HEK293 (cell line): ENCODE results near the gene WDR20.

Source experiments
- CTCF ChIA-PET: fragments of 350-600 bp; formaldehyde crosslinking; extraction: SDS; loops from one replicate; lab custom pipeline; 2021; ENCODE audit warnings: antibody characterized with exemption; lab: Yijun Ruan, JAX
- POLR2A ChIA-PET: fragments of 300-600 bp; formaldehyde crosslinking; extraction: SDS; loops from one replicate; lab custom pipeline; 2020; ENCODE audit warnings: antibody characterized with exemption, inconsistent platforms; lab: Yijun Ruan, JAX
- H3K27ac ChIP-seq: fragments of 200-500 bp; sonication (Bioruptor generic); 2 replicates; pipeline ENCODE4 v1.5.1; 2014; ENCODE audit warnings: low read depth, low read length, control low read depth, inconsistent platforms; ENCODE audit errors: extremely low read depth
- H3K36me3 ChIP-seq, 2 experiments: fragments of 200-500 bp in 1 of 2; sonication (Bioruptor generic) in 1 of 2; 1 replicate in 1 of 2; 2 replicates in 1 of 2; pipeline ENCODE4 v1.5.1; 2014 to 2017; ENCODE audit warnings: inconsistent platforms in 2 of 2, low read length in 2 of 2; ENCODE audit not compliant: control insufficient read depth in 2 of 2, insufficient read depth in 1 of 2
- H3K4me1 ChIP-seq: fragments of 200-500 bp; sonication (Bioruptor generic); 2 replicates; pipeline ENCODE4 v1.5.1; 2014; ENCODE audit warnings: mild to moderate bottlenecking, low read length, inconsistent platforms; ENCODE audit not compliant: control insufficient read depth, insufficient read depth
- H3K4me3 ChIP-seq: 2 replicates; pipeline ENCODE4 v1.5.1; 2011; ENCODE audit warnings: low read depth, mild to moderate bottlenecking, control low read depth, low read length, moderate library complexity
- H3K9me3 ChIP-seq: fragments of 200-500 bp; sonication (Bioruptor generic); 2 replicates; pipeline ENCODE4 v1.5.1; 2014; ENCODE audit warnings: low read depth, low read length, inconsistent platforms; ENCODE audit not compliant: control insufficient read depth, insufficient read depth
- GLI2 ChIP-seq: fragments of 450-650 bp; formaldehyde crosslinking; IDR thresholded peaks from 2 replicates; pipeline ENCODE4; 2017; ENCODE audit warnings: missing biosample characterization, missing genetic modification characterization, low read depth, borderline replicate concordance
- IKZF3 ChIP-seq: fragments of 450-650 bp; IDR thresholded peaks from 2 replicates; pipeline ENCODE4 v1.5.0; 2018; ENCODE audit warnings: missing biosample characterization, mild to moderate bottlenecking, missing genetic modification characterization, moderate library complexity
- INSM2 ChIP-seq: fragments of 450-650 bp; formaldehyde crosslinking; IDR thresholded peaks from 2 replicates; pipeline ENCODE4 v1.5.1; 2016; ENCODE audit warnings: missing biosample characterization, missing genetic modification characterization
- PRDM1 ChIP-seq: fragments of 450-650 bp; formaldehyde crosslinking; IDR thresholded peaks from 2 replicates; pipeline ENCODE4; 2016; ENCODE audit warnings: missing biosample characterization, missing genetic modification characterization
- SP2 ChIP-seq: fragments of 450-650 bp; formaldehyde crosslinking; IDR thresholded peaks from 2 replicates; pipeline ENCODE4 v1.5.1; 2016; ENCODE audit warnings: missing biosample characterization, missing genetic modification characterization
- TRIM28 ChIP-seq: IDR thresholded peaks from 2 replicates; pipeline ENCODE4 v1.6.1; 2011; ENCODE audit warnings: low read length, control low read depth, borderline replicate concordance
- ZBTB17 ChIP-seq: fragments of 450-650 bp; formaldehyde crosslinking; IDR thresholded peaks from 2 replicates; pipeline ENCODE4 v1.5.1; 2016; ENCODE audit warnings: missing biosample characterization, missing genetic modification characterization
- ZBTB26 ChIP-seq: fragments of 450-650 bp; formaldehyde crosslinking; optimal IDR thresholded peaks from 2 replicates; pipeline ENCODE3; 2016; ENCODE audit warnings: missing biosample characterization, mild to moderate bottlenecking, missing genetic modification characterization
- ZBTB44 ChIP-seq: fragments of 450-650 bp; IDR thresholded peaks from 2 replicates; pipeline ENCODE4 v1.5.1; 2018; ENCODE audit warnings: missing biosample characterization, mild to moderate bottlenecking, missing genetic modification characterization
- ZEB2 ChIP-seq: fragments of 450-650 bp; formaldehyde crosslinking; IDR thresholded peaks from 2 replicates; pipeline ENCODE4 v1.5.1; 2016; ENCODE audit warnings: missing biosample characterization, missing genetic modification characterization
- ZNF140 ChIP-seq: fragments of 450-650 bp; formaldehyde crosslinking; IDR thresholded peaks from 2 replicates; pipeline ENCODE4 v1.5.1; 2016; ENCODE audit warnings: missing biosample characterization, missing genetic modification characterization
- ZNF148 ChIP-seq: fragments of 450-650 bp; formaldehyde crosslinking; IDR thresholded peaks from 2 replicates; pipeline ENCODE4 v1.5.0; 2017; ENCODE audit warnings: missing biosample characterization, missing genetic modification characterization, borderline replicate concordance
- ZNF174 ChIP-seq: fragments of 450-650 bp; formaldehyde crosslinking; IDR thresholded peaks from 2 replicates; pipeline ENCODE4 v1.5.0; 2017; ENCODE audit warnings: missing biosample characterization, mild to moderate bottlenecking, missing genetic modification characterization
- ZNF214 ChIP-seq: fragments of 450-650 bp; formaldehyde crosslinking; IDR thresholded peaks from 2 replicates; pipeline ENCODE4 v1.5.1; 2017; ENCODE audit warnings: missing biosample characterization, mild to moderate bottlenecking, missing genetic modification characterization, borderline replicate concordance
- ZNF248 ChIP-seq: fragments of 450-650 bp; formaldehyde crosslinking; IDR thresholded peaks from 2 replicates; pipeline ENCODE4 v1.5.1; 2017; ENCODE audit warnings: missing biosample characterization, missing genetic modification characterization
- ZNF362 ChIP-seq: fragments of 450-650 bp; formaldehyde crosslinking; IDR thresholded peaks from 2 replicates; pipeline ENCODE4 v1.5.1; 2016; ENCODE audit warnings: missing biosample characterization, missing genetic modification characterization
- ZNF473 ChIP-seq: fragments of 450-650 bp; formaldehyde crosslinking; IDR thresholded peaks from 2 replicates; pipeline ENCODE4 v1.5.1; 2017; ENCODE audit warnings: missing biosample characterization, missing genetic modification characterization
- ZNF521 ChIP-seq: fragments of 450-650 bp; formaldehyde crosslinking; IDR thresholded peaks from 2 replicates; pipeline ENCODE4 v1.5.1; 2017; ENCODE audit warnings: missing biosample characterization, mild to moderate bottlenecking, missing genetic modification characterization
- ZNF600 ChIP-seq: fragments of 450-650 bp; formaldehyde crosslinking; IDR thresholded peaks from 2 replicates; pipeline ENCODE4 v1.5.1; 2016; ENCODE audit warnings: missing biosample characterization, missing genetic modification characterization
- ZNF654 ChIP-seq: fragments of 450-650 bp; formaldehyde crosslinking; IDR thresholded peaks from 2 replicates; pipeline ENCODE4 v1.5.1; 2016; ENCODE audit warnings: low read depth, missing biosample characterization, missing genetic modification characterization
- ZNF776 ChIP-seq: fragments of 450-650 bp; formaldehyde crosslinking; IDR thresholded peaks from 2 replicates; pipeline ENCODE4 v1.5.0; 2017; ENCODE audit warnings: missing biosample characterization, missing genetic modification characterization, borderline replicate concordance
- ZNF792 ChIP-seq: fragments of 450-650 bp; formaldehyde crosslinking; IDR thresholded peaks from 2 replicates; pipeline ENCODE4 v1.5.1; 2016; ENCODE audit warnings: missing biosample characterization, missing genetic modification characterization

WDR20 gene

GRCh38 chr14:102201353-102201738 lies 61.6 kb downstream of the WDR20 start:
- H3K36me3 ChIP-seq: peaks cover 11 to 55% of the 10 kb centered on the region in 2 experiments
- TF ChIP-seq ZNF174 (tag by site-specific recombination) (no peak), ZBTB17 (tag by site-specific recombination) (no peak), ZNF792 (no peak), ZBTB26 (tag by site-specific recombination) (no peak), ZNF776 (tag by site-specific recombination) (no peak), IKZF3 (tag by site-specific recombination) (no peak), INSM2 (tag by site-specific recombination) (no peak), ZNF521 (tag by site-specific recombination) (no peak), GLI2 (tag by site-specific recombination) (no peak), ZNF148 (tag by site-specific recombination) (no peak), ZBTB44 (no peak), ZEB2 (no peak), ZNF473 (no peak)
- H3K4me3 ChIP-seq: no peak overlapping the region
- no peaks in the 10 kb centered on the region for H3K9me3 ChIP-seq
- POLR2A ChIA-PET: no interaction called here
- H3K27ac ChIP-seq: no peak overlapping the region
- CTCF ChIA-PET: interaction anchor here (0.9 to 1.0 kb wide), 2 partner anchors 20 to 116 kb away, joined by 3 to 4 read pairs; no protein-coding TSS in a partner anchor
- 0 out of 2 replicates have a peak, but pooled peaks cover 4% of the 10 kb centered on the region for H3K4me1 ChIP-seq

- ChIA-PET CTCF (interaction anchor here (0.7 to 1.0 kb wide), 3 partner anchors 20 to 116 kb away, joined by 3 to 4 read pairs (median 3); no protein-coding TSS in a partner anchor), POLR2A (no interaction called here)
- H3K4me3 ChIP-seq: no peak overlapping the region
- H3K9me3 ChIP-seq: no peaks in the 10 kb centered on the region
- no peak overlapping the region for H3K27ac ChIP-seq
- H3K4me1 ChIP-seq: 0 out of 2 replicates have a peak, but pooled peaks cover 4% of the 10 kb centered on the region
- no peak for TF ChIP-seq ZNF140 (tag by site-specific recombination)
- TF ChIP-seq ZNF600 (tag by site-specific recombination): no peak
- no peak for TF ChIP-seq ZNF248 (tag by site-specific recombination)
- no peak for TF ChIP-seq PRDM1 (tag by site-specific recombination)
- TF ChIP-seq SP2 (tag by site-specific recombination): no peak
- no peak for TF ChIP-seq TRIM28
- TF ChIP-seq ZNF654 (tag by site-specific recombination): no peak
- no peak for TF ChIP-seq ZNF362 (tag by site-specific recombination)
- no peak for TF ChIP-seq ZNF214 (tag by site-specific recombination)
- H3K36me3 ChIP-seq: peaks cover 11 to 50% of the 10 kb centered on the region in 2 experiments
These were observed 62.1 kb downstream of the WDR20 start for GRCh38 chr14:102201776-102202175.
